WTC11 (cell line): ENCODE results near the gene DNAJC10. TPM values are rescaled to one million over a fixed set of nuclear protein-coding genes. Genes with fewer than 3 reads are reported as not detected.

ENCODE experiments used
- ATAC-seq: fragments of 200-7000 bp; cut with Tn5 transposase; 2 replicates; pipeline ENCODE4 v1.10.0; 2021; ENCODE audit warnings: mild to moderate bottlenecking, moderate library complexity
- CTCF ChIA-PET: fragments of 300-600 bp; sonication (Branson Sonifier 250); formaldehyde crosslinking; loops from one replicate; lab custom pipeline; 2021; ENCODE audit warnings: antibody characterized with exemption; lab: Charles Lee
- POLR2A ChIA-PET: fragments of 350-600 bp; sonication (Branson Sonifier 250); formaldehyde crosslinking; loops from one replicate; lab custom pipeline; 2021; ENCODE audit warnings: antibody characterized with exemption; lab: Charles Lee
- DNase-seq: peaks from one replicate; pipeline ENCODE4 v3.0.0; 2021; ENCODE audit warnings: low spot score
- H3K27ac Mint-ChIP-seq: 2 replicates; pipeline ENCODE4 v1.8.0; 2021; ENCODE audit warnings: mixed read lengths
- H3K27me3 Mint-ChIP-seq: 2 replicates; pipeline ENCODE4 v1.8.0; 2021; ENCODE audit warnings: low read depth, mild to moderate bottlenecking, moderate library complexity, mixed read lengths
- H3K36me3 Mint-ChIP-seq: 2 replicates; pipeline ENCODE4 v1.8.0; 2021; ENCODE audit warnings: mixed read lengths
- H3K4me1 Mint-ChIP-seq: 2 replicates; pipeline ENCODE4 v1.8.0; 2022; ENCODE audit warnings: mixed read lengths
- H3K4me3 Mint-ChIP-seq: 2 replicates; pipeline ENCODE4 v1.8.0; 2021; ENCODE audit warnings: mild to moderate bottlenecking, moderate library complexity, mixed read lengths
- H3K9me3 Mint-ChIP-seq: 2 replicates; pipeline ENCODE4 v1.8.0; 2021; ENCODE audit warnings: mixed read lengths
- ATF1 ChIP-seq: sonication (generic); formaldehyde crosslinking; IDR thresholded peaks from 2 replicates; pipeline ENCODE4 v1.8.1; 2023; ENCODE audit warnings: mild to moderate bottlenecking, moderate library complexity, missing genetic modification reagents
- CBFB ChIP-seq: sonication (generic); formaldehyde crosslinking; IDR thresholded peaks from 2 replicates; pipeline ENCODE4 v1.8.1; 2022; ENCODE audit warnings: mild to moderate bottlenecking, low read depth, missing genetic modification reagents
- E2F1 ChIP-seq: sonication (generic); formaldehyde crosslinking; IDR thresholded peaks from 2 replicates; pipeline ENCODE4 v1.8.0; 2022; ENCODE audit warnings: mild to moderate bottlenecking, missing genetic modification reagents
- E2F4 ChIP-seq: sonication (generic); formaldehyde crosslinking; IDR thresholded peaks from 2 replicates; pipeline ENCODE4 v1.8.1; 2022; ENCODE audit warnings: low read depth, mild to moderate bottlenecking, moderate library complexity, missing genetic modification reagents, borderline replicate concordance
- ELF4 ChIP-seq: sonication (generic); formaldehyde crosslinking; IDR thresholded peaks from 2 replicates; pipeline ENCODE4 v1.8.1; 2022; ENCODE audit warnings: low read depth, mild to moderate bottlenecking, moderate library complexity, missing genetic modification reagents
- ESRRA ChIP-seq: sonication (generic); formaldehyde crosslinking; IDR thresholded peaks from 2 replicates; pipeline ENCODE4 v1.8.1; 2022; ENCODE audit warnings: mild to moderate bottlenecking, missing genetic modification reagents, borderline replicate concordance
- FOXP1 ChIP-seq: sonication (generic); formaldehyde crosslinking; IDR thresholded peaks from 2 replicates; pipeline ENCODE4 v1.8.0; 2022; ENCODE audit warnings: missing genetic modification reagents, mild to moderate bottlenecking, moderate library complexity, borderline replicate concordance
- MLX ChIP-seq: sonication (generic); formaldehyde crosslinking; IDR thresholded peaks from 2 replicates; pipeline ENCODE4 v1.8.1; 2023; ENCODE audit warnings: mild to moderate bottlenecking, missing genetic modification reagents, moderate library complexity
- NR1H2 ChIP-seq: sonication (generic); formaldehyde crosslinking; IDR thresholded peaks from 2 replicates; pipeline ENCODE4 v1.9.0; 2021; ENCODE audit warnings: mild to moderate bottlenecking, moderate library complexity, missing genetic modification reagents
- NR3C1 ChIP-seq: sonication (generic); formaldehyde crosslinking; conservative IDR thresholded peaks from 2 replicates; pipeline ENCODE4 v1.8.1; 2023; ENCODE audit warnings: low read depth, mild to moderate bottlenecking, missing genetic modification reagents
- SP1 ChIP-seq: sonication (generic); formaldehyde crosslinking; conservative IDR thresholded peaks from 2 replicates; pipeline ENCODE4 v1.8.1; 2022; ENCODE audit warnings: missing genetic modification reagents
- STAT6 ChIP-seq: sonication (generic); formaldehyde crosslinking; conservative IDR thresholded peaks from 2 replicates; pipeline ENCODE4 v1.8.1; 2023; ENCODE audit warnings: mild to moderate bottlenecking, low read depth, missing genetic modification reagents, moderate library complexity
- TCF7 ChIP-seq: sonication (generic); formaldehyde crosslinking; IDR thresholded peaks from 2 replicates; pipeline ENCODE4 v1.8.0; 2022; ENCODE audit warnings: mild to moderate bottlenecking, low read depth, missing genetic modification reagents, moderate library complexity
- TEAD1 ChIP-seq: sonication (generic); formaldehyde crosslinking; IDR thresholded peaks from 2 replicates; pipeline ENCODE4 v1.8.0; 2022; ENCODE audit warnings: mild to moderate bottlenecking, missing genetic modification reagents
- USF1 ChIP-seq: sonication (generic); formaldehyde crosslinking; IDR thresholded peaks from 2 replicates; pipeline ENCODE4 v1.8.0; 2022; ENCODE audit warnings: mild to moderate bottlenecking, missing genetic modification reagents
- ZNF121 ChIP-seq: sonication (generic); formaldehyde crosslinking; IDR thresholded peaks from 2 replicates; pipeline ENCODE4 v1.8.0; 2023; ENCODE audit warnings: missing genetic modification reagents
- ZNF219 ChIP-seq: sonication (generic); formaldehyde crosslinking; IDR thresholded peaks from 2 replicates; pipeline ENCODE4 v1.8.0; 2023; ENCODE audit warnings: missing genetic modification reagents, mild to moderate bottlenecking, borderline replicate concordance
- ZNF232 ChIP-seq: sonication (generic); formaldehyde crosslinking; IDR thresholded peaks from 2 replicates; pipeline ENCODE4 v1.8.0; 2022; ENCODE audit warnings: mild to moderate bottlenecking, missing genetic modification reagents
- ZNF263 ChIP-seq: sonication (generic); formaldehyde crosslinking; IDR thresholded peaks from 2 replicates; pipeline ENCODE4 v1.8.1; 2022; ENCODE audit warnings: low read depth, mild to moderate bottlenecking, moderate library complexity, missing genetic modification reagents
- ZNF281 ChIP-seq: sonication (generic); formaldehyde crosslinking; IDR thresholded peaks from 2 replicates; pipeline ENCODE4 v1.8.0; 2023; ENCODE audit warnings: mild to moderate bottlenecking, missing genetic modification reagents
- ZNF317 ChIP-seq: sonication (generic); formaldehyde crosslinking; IDR thresholded peaks from 2 replicates; pipeline ENCODE4 v1.8.1; 2023; ENCODE audit warnings: low read depth, mild to moderate bottlenecking, moderate library complexity, missing genetic modification reagents, borderline replicate concordance
- ZNF416 ChIP-seq: fragments of 250-450 bp; sonication (Bioruptor Pico); IDR thresholded peaks from 2 replicates; pipeline ENCODE4 v1.9.0; 2021; ENCODE audit warnings: mild to moderate bottlenecking, inconsistent platforms
- ZSCAN18 ChIP-seq: fragments of 250-450 bp; sonication (Bioruptor Pico); IDR thresholded peaks from 2 replicates; pipeline ENCODE4 v2.1.2; 2022; ENCODE audit warnings: mild to moderate bottlenecking, moderate library complexity
- total RNA-seq: library from RNA; stranded (reverse); gene quantifications from 3 replicates; pipeline ENCODE4 v1.2.3, GENCODE V29; 2021

The DNAJC10 gene
- total RNA-seq, 1 experiment from 2014 or later, result 109 TPM

- TF ChIP-seq ZNF232, result no peak
Observed at GRCh38 chr2:182726473-182726872, 10.4 kb downstream of the DNAJC10 start (continued).

GRCh38 chr2:182728014-182728413 is 12.0 kb downstream of the DNAJC10 start:
- no peak for DNase-seq
- Mint-ChIP-seq H3K4me1 (no peaks in the 10 kb centered on the region), H3K27ac (no peak overlapping the region), H3K36me3 (peaks cover 52% of the 10 kb centered on the region), H3K27me3 (no peaks in the 10 kb centered on the region), H3K9me3 (no peaks in the 10 kb centered on the region), H3K4me3 (no peak overlapping the region)
- TF ChIP-seq FOXP1 (CRISPR knock-in tag) (no peak), TEAD1 (no peak), ELF4 (no peak), MLX (CRISPR knock-in tag) (no peak), NR1H2 (no peak), TCF7 (no peak), E2F4 (CRISPR knock-in tag) (no peak), ZNF263 (CRISPR knock-in tag) (no peak), ZNF281 (no peak), NR3C1 (no peak), USF1 (CRISPR knock-in tag) (no peak), ESRRA (CRISPR knock-in tag) (no peak), ZSCAN18 (CRISPR knock-in tag) (no peak)
- ChIA-PET CTCF (no interaction called here), POLR2A (no interaction called here)
- no peak for ATAC-seq

- CTCF ChIA-PET, result no interaction called here
- H3K4me3 Mint-ChIP-seq, result no peak overlapping the region
- H3K36me3 Mint-ChIP-seq, result peaks cover 44% of the 10 kb centered on the region
- POLR2A ChIA-PET, result no interaction called here
- H3K27me3 Mint-ChIP-seq, result no peaks in the 10 kb centered on the region
- no peaks in the 10 kb centered on the region for H3K4me1 Mint-ChIP-seq
- no peaks in the 10 kb centered on the region for H3K9me3 Mint-ChIP-seq
- no peak for ATAC-seq
- H3K27ac Mint-ChIP-seq, result no peak overlapping the region
- no peak for DNase-seq
- TF ChIP-seq ZNF121 (CRISPR knock-in tag) (no peak), ZNF317 (no peak), ZNF416 (no peak), ATF1 (CRISPR knock-in tag) (no peak), CBFB (CRISPR knock-in tag) (no peak), ZNF219 (CRISPR knock-in tag) (no peak), E2F1 (CRISPR knock-in tag) (no peak), NR1H2 (no peak), STAT6 (CRISPR knock-in tag) (no peak), SP1 (no peak)
Observed at GRCh38 chr2:182729710-182730339, 13.8 kb downstream of the DNAJC10 start.
